Measurements from ENCODE around the gene XRN1.

XRN1 gene

GRCh38 chr3:142259359-142259758 is 188.5 kb downstream of the XRN1 start:
- DNase-seq, result no peak

- no peak for DNase-seq
Measured at GRCh38 chr3:142256712-142257333, 191.0 kb downstream of the XRN1 start.

Data from fibroblast of skin of right quadriceps (primary cell).